GM21390 (cell line): ENCODE data around the gene TMPRSS11F.

ENCODE experiments used
- ATAC-seq: cut with Tn5 transposase; IDR thresholded peaks from one replicate; pipeline ENCODE4 v1.9.1; 2021; ENCODE audit not compliant: unreplicated experiment

Gene TMPRSS11F

GRCh38 chr4:68079928-68080327 lies 49.7 kb downstream of the TMPRSS11F start:
- no peak for ATAC-seq

- ATAC-seq, result no peak
Measured at GRCh38 chr4:68077737-68078136, 51.9 kb downstream of the TMPRSS11F start.

- no peak for ATAC-seq
Measured at GRCh38 chr4:68077301-68077700, 52.4 kb downstream of the TMPRSS11F start.

GRCh38 chr4:68076194-68076593 lies 53.5 kb downstream of the TMPRSS11F start:
- no peak for ATAC-seq

- ATAC-seq, result no peak
Measured at GRCh38 chr4:68074397-68074796, 55.3 kb downstream of the TMPRSS11F start.

- no peak for ATAC-seq
Measured at GRCh38 chr4:68070302-68070701, 59.4 kb downstream of the TMPRSS11F start.

- no peak for ATAC-seq
Measured at GRCh38 chr4:68062501-68062900, 67.2 kb downstream of the TMPRSS11F start.

GRCh38 chr4:68038272-68038671 lies 91.4 kb downstream of the TMPRSS11F start:
- no peak for ATAC-seq

GRCh38 chr4:68021185-68021584 lies 108.5 kb downstream of the TMPRSS11F start:
- ATAC-seq, result no peak

- no peak for ATAC-seq
Measured at GRCh38 chr4:68011684-68012083, 118.0 kb downstream of the TMPRSS11F start.
